Motor neuron (in vitro differentiated cells): ENCODE data around the gene B4GALT3. TPM values are rescaled to one million over a fixed set of nuclear protein-coding genes. Genes with fewer than 3 reads are reported as not detected.

Experiments
- ATAC-seq, 8 experiments: fragments of 200-7000 bp; cut with Tn5 transposase; replicated peaks in 6 of 8; 2 replicates each; pipeline ENCODE4 v1.8.0; 2021; ENCODE audit warnings: mild to moderate bottlenecking in 8 of 8, moderate library complexity in 8 of 8
- H3K27ac ChIP-seq, 2 donors: fragments of 250-450 bp; sonication (Bioruptor Pico); 2 replicates each; pipeline ENCODE4 v1.9.0; 2021; ENCODE audit warnings: antibody characterized with exemption in 2 of 2, mild to moderate bottlenecking in 2 of 2, moderate library complexity in 1 of 2
- H3K4me1 ChIP-seq, 2 donors: fragments of 250-450 bp; sonication (Bioruptor Pico); replicated peaks in 1 of 2; 2 replicates each; pipeline ENCODE4 v1.6.1; 2021; ENCODE audit warnings: antibody characterized with exemption in 2 of 2, mild to moderate bottlenecking in 2 of 2, moderate library complexity in 1 of 2
- H3K4me3 ChIP-seq, 5 donors: fragments of 250-450 bp; sonication (Bioruptor Pico); 2 replicates each; pipeline ENCODE4 v1.9.0; 2021; ENCODE audit warnings: antibody characterized with exemption in 5 of 5, mild to moderate bottlenecking in 5 of 5, moderate library complexity in 4 of 5
- WGBS, 10 experiments: fragments of 450-650 bp; shearing (Covaris generic); methylation state at CpG; one replicate each; pipeline ENCODE4 v1.0.0; 2022; 5-methylcytosine and 5-hydroxymethylcytosine counted together
- in situ Hi-C, 9 experiments: fragments of 400-800 bp; cut with MboI; loops; one replicate each; pipeline ENCODE4 v1.15.0; 2021; ENCODE audit warnings: low sequenced_read_pairs in 9 of 9, low pct_unique_long_range_greater_than_20kb in 2 of 9; ENCODE audit not compliant: unreplicated experiment in 9 of 9
- total RNA-seq, 8 experiments: library from RNA; unstranded; fragments of 300-600 nt; gene quantifications; 2 replicates each; pipeline versions ENCODE4 v1.2.3 to v1.2.4, GENCODE V29; 2022

B4GALT3 gene
- total RNA-seq, 8 experiments from 2014 or later: 32.2 to 50.4 (median 39.9) TPM

DNA sequence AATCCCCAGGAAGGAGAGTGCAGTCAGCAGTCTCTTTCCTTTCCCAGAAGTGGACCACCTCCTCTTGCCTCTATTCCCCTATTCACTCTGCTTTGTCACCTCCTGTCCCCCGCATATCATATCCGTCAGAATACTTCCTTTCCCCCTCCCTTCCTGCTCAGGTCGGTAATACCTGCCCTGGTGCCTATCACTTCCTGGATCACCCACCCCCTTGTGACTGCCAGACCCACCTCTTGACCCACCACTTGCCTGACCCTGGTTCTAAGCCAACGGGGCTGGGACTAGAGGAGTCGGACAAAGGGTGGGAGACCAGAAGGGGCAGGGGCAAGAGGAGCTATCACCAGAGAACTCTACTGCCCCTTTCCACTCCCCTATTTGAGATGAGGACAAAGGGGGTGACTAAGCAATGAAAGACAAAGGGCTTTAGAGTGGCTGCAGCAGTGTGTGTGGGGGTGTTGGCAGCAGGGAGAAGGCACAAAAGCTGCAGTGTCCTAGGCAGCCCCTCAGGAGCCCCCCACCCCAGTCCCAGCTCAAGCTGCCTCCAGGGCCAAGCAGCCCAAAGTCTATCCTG, 23.2 kb upstream of the B4GALT3 start:
- peak in 4 of 8 experiments; percentile 2 to 22 (median 11) for ATAC-seq
- H3K27ac ChIP-seq: peak overlapping the region; percentile 92 to 96
- WGBS, 10 experiments: 7 to 75% (median 56%) methylated on average over 2 to 4 of the region's 5 CpGs; no CpG with 5 or more reads in 6 of the 10 experiments
- H3K4me1 ChIP-seq: peaks cover 26 to 35% of the 10 kb centered on the region in 2 donors
- no peak overlapping the region for H3K4me3 ChIP-seq
- in situ Hi-C loops: loop anchor here in 6 of 9 experiments (10.0 to 25.0 kb wide), 3 partner anchors 184 to 537 kb away; partner anchors contain the start of gene DUSP12 (in 2 of the 6)

GRCh38 chr1:161199506-161200139, 22.3 kb upstream of the B4GALT3 start:
- in situ Hi-C loops: loop anchor here in 6 of 9 experiments (10.0 to 25.0 kb wide), 3 partner anchors 185 to 538 kb away; partner anchors contain the start of gene DUSP12 (in 2 of the 6)
- no peak overlapping the region for H3K4me3 ChIP-seq
- WGBS, 10 experiments: 0 to 81% (median 79%) methylated on average over 1 to 3 of the region's 5 CpGs; no CpG with 5 or more reads in 7 of the 10 experiments
- ATAC-seq: peak in 1 of 8 experiments; percentile 0
- peaks cover 26 to 35% of the 10 kb centered on the region in 2 donors for H3K4me1 ChIP-seq
- no peak overlapping the region for H3K27ac ChIP-seq

GRCh38 chr1:161198897-161199431, 21.7 kb upstream of the B4GALT3 start, which contains the start of gene ADAMTS4:
TSS of gene ADAMTS4 (minus strand) at chr1:161199054. CDS start at chr1:161198627, 427 bp downstream.
- Histone ChIP-seq H3K4me3 (no peak within 1 kb of the TSS), H3K27ac (no peak within 1 kb of the TSS), H3K4me1 (peaks cover 26 to 35% of the 10 kb centered on the region in 2 donors)
- WGBS, 10 experiments: 2 to 83% (median 70%) methylated on average over 4 to 11 of the region's 11 CpGs; no CpG with 5 or more reads in 1 of the 10 experiments
- peak in 3 of 8 experiments; percentile 31 to 60 (median 31) for ATAC-seq
- in situ Hi-C loops: no loop called here

GRCh38 chr1:161198194-161198896, 21.0 kb upstream of the B4GALT3 start:
- peak in 5 of 8 experiments; percentile 2 to 19 (median 4) for ATAC-seq
- H3K27ac ChIP-seq: no peak overlapping the region
- H3K4me1 ChIP-seq: peaks cover 26 to 35% of the 10 kb centered on the region in 2 donors
- in situ Hi-C loops: no loop called here
- WGBS, 10 experiments: 0 to 80% (median 36%) methylated on average over 1 to 14 of the region's 20 CpGs; no CpG with 5 or more reads in 4 of the 10 experiments
- no peak overlapping the region for H3K4me3 ChIP-seq

DNA sequence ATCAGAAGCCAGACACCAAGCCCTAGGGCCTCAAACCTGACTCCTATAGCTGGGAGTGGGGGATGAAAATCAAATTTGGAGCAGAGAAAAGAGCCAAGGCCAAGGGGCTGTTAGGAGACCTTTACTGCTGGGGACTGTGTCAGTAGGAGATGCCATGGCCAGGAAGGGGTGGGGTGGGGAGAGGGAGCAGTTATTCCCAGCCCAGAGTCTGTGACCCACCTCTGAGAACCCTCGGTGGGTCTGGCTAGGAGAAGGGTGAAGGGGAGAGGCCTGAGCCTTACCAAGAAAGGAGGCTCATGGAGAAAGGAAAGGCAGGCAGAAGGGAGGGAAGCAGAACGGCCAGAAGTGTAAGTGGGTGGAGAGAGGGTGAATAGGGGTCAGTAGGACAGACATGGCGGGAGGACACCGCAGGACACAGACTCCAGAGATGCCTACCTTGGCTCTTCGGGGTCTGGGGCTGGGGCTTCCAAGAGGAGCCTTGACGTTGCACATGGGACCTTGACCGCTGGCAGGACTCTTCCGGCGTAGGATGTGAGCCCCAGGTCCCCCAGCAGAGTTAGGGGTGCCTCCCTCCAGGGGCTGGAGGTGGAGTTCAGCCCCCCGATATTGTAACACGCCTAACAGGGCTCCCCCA, 20.4 kb upstream of the B4GALT3 start:
- WGBS, 10 experiments: 13 to 91% (median 79%) methylated on average over 2 to 6 of the region's 11 CpGs; no CpG with 5 or more reads in 4 of the 10 experiments
- H3K4me1 ChIP-seq: peaks cover 23 to 31% of the 10 kb centered on the region in 2 donors
- H3K4me3 ChIP-seq: no peak overlapping the region
- H3K27ac ChIP-seq: no peak overlapping the region
- no peak for ATAC-seq
- in situ Hi-C loops: no loop called here

- in situ Hi-C loops: no loop called here
- peak in 3 of 8 experiments; percentile 0 to 1 (median 1) for ATAC-seq
- Histone ChIP-seq H3K4me3 (no peak overlapping the region), H3K27ac (no peak overlapping the region), H3K4me1 (peaks cover 24 to 31% of the 10 kb centered on the region in 2 donors)
- 0 to 94% (median 75%) methylated on average over 1 to 13 of the region's 27 CpGs; no CpG with 5 or more reads in 3 of the 10 experiments for WGBS, 10 experiments
These were observed 19.5 kb upstream of the B4GALT3 start for GRCh38 chr1:161196521-161197451.

DNA sequence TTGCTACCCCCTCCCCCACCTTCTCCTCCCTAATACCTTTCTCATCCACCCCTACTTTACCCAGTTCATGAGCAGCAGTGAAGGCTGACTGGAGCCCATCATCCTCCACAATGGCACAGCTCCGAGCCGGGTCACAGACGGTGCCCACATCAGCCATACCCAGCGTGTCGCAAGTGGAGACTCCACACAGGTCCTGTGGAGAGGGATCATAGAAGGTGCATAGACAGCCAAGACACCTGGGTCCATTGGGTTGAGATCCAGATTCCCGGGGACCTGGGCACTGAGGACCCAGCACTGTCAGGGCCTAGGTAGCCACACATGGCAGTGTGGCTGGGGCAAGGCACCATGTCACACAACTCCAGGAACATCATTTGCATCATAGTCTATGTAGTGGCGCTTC, 18.8 kb upstream of the B4GALT3 start:
- no peak for ATAC-seq
- in situ Hi-C loops: no loop called here
- WGBS, 10 experiments: 88 to 93% (median 90%) methylated on average over 2 to 6 of the region's 7 CpGs; no CpG with 5 or more reads in 7 of the 10 experiments
- Histone ChIP-seq H3K4me3 (no peak overlapping the region), H3K4me1 (peaks cover 17 to 24% of the 10 kb centered on the region in 2 donors), H3K27ac (no peak overlapping the region)

- 20 to 92% (median 82%) methylated on average over 1 to 4 of the region's 4 CpGs; no CpG with 5 or more reads in 3 of the 10 experiments for WGBS, 10 experiments
- Histone ChIP-seq H3K4me1 (peaks cover 9 to 16% of the 10 kb centered on the region in 2 donors), H3K4me3 (no peak overlapping the region), H3K27ac (no peak overlapping the region)
- ATAC-seq: no peak
- in situ Hi-C loops: no loop called here
These were observed 17.9 kb upstream of the B4GALT3 start for GRCh38 chr1:161195171-161195570.

- Histone ChIP-seq H3K27ac (no peak overlapping the region), H3K4me3 (no peak overlapping the region), H3K4me1 (peaks cover 9 to 12% of the 10 kb centered on the region in 2 donors)
- WGBS, 10 experiments: 60 to 85% (median 73%) methylated on average over 1 to 7 of the region's 21 CpGs; no CpG with 5 or more reads in 6 of the 10 experiments
- in situ Hi-C loops: no loop called here
- no peak for ATAC-seq
These were observed 16.4 kb upstream of the B4GALT3 start for GRCh38 chr1:161193561-161194235.

DNA sequence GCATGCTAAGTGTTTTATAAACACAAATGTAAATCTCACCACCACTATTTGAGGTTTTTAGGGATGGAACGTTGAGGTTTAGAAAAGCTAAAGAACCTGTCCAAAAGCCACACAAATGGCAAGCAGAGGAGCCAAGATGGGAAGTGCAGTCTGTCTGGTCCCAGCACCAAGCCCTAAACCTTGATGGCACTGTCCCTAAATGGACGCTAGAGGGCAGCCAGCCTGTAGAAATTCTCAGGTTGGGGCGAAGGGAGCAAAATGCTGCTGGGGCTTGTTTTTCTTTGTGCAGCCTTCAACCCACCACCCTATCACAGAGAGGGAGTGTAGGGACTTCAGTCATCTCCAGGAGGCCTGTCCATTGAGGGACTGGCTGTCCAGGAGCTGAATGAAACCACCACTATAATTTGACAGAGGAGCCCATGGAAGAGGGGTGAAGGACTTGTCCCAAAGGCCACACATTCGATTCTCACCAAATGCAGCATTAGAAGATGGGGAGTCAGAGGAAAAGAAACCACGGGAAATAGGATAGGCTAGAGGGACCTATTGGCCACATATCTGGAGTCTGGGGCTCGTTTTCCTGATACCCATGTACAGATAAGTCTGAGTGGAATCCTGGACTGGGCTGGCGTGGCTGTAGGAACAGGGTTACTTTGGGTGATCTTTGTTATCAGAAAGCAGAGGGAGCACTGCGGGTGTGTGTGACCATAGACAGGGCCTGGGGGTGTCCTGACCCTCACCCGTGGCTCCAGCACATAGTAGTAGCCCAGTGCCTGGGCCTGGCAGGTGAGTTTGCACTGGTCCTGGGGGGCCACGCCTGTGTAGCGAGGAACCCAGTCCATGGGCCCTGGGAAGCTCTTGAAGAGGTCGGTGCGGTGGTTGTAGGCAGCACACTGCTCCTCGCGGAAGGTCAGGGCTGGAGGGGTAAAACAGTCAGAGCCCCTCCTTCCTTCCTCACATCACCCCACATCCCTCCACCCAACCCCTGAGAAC, 15.5 kb upstream of the B4GALT3 start:
- peaks cover 4 to 5% of the 10 kb centered on the region in 2 donors for H3K4me1 ChIP-seq
- H3K27ac ChIP-seq: no peak overlapping the region
- in situ Hi-C loops: no loop called here
- no peak overlapping the region for H3K4me3 ChIP-seq
- peak; percentile 0 to 87 (median 84) for ATAC-seq
- 0 to 100% (median 51%) methylated on average over 1 to 10 of the region's 15 CpGs; no CpG with 5 or more reads in 2 of the 10 experiments for WGBS, 10 experiments
